GM12864 (cell line): Measurements from ENCODE around the gene PIGQ.

ENCODE experiments used
- DNase-seq: peaks from one replicate; pipeline ENCODE4 v3.0.0-alpha.2; 2011; ENCODE audit warnings: low read depth
- H3K4me3 ChIP-seq: 2 replicates; pipeline ENCODE4 v1.5.1; 2011; ENCODE audit warnings: mild to moderate bottlenecking, low read depth, low read length, control low read depth
- CTCF ChIP-seq: IDR thresholded peaks from 2 replicates; pipeline ENCODE4 v1.5.1; 2011; ENCODE audit warnings: low read depth, mild to moderate bottlenecking, moderate library complexity, low read length, control low read depth, inconsistent platforms; ENCODE audit errors: missing control alignments

The PIGQ gene

GRCh38 chr16:553601-554296 lies 16.0 kb upstream of the PIGQ start:
- H3K4me3 ChIP-seq, result no peak overlapping the region
- TF ChIP-seq CTCF, result no peak
- DNase-seq, result no peak

- H3K4me3 ChIP-seq, result no peak overlapping the region
- TF ChIP-seq CTCF, result no peak
- DNase-seq, result no peak
Observed at GRCh38 chr16:554297-554621, 15.5 kb upstream of the PIGQ start.

- H3K4me3 ChIP-seq, result no peak overlapping the region
- DNase-seq, result no peak
- no peak for TF ChIP-seq CTCF
Observed at GRCh38 chr16:554640-555365, 15.0 kb upstream of the PIGQ start.

GRCh38 chr16:555528-556473 lies 14.0 kb upstream of the PIGQ start:
- DNase-seq, result no peak
- H3K4me3 ChIP-seq, result no peak overlapping the region
- no peak for TF ChIP-seq CTCF

GRCh38 chr16:556474-557173 lies 13.1 kb upstream of the PIGQ start:
- no peak for DNase-seq
- TF ChIP-seq CTCF, result no peak
- H3K4me3 ChIP-seq, result no peak overlapping the region

GRCh38 chr16:557463-558297 lies 12.1 kb upstream of the PIGQ start:
- no peak for DNase-seq
- H3K4me3 ChIP-seq, result no peak overlapping the region
- TF ChIP-seq CTCF, result no peak
